NCI-H1694 (cell line): ENCODE results near the gene OR6S1.
"Not testable (repeated sequence)": the region's sequence is repeated elsewhere in the genome, so short reads cannot be mapped to it uniquely, and the experiment has no call there.

Source experiments
- DNase-seq: peaks from one replicate; lab custom pipeline; 2025; lab: John Stamatoyannopoulos, UW

Gene OR6S1

GRCh38 chr14:20671597-20672283 is 30.2 kb upstream of the OR6S1 start:
- no peak for DNase-seq

- DNase-seq, result no peak
Observed at GRCh38 chr14:20668969-20669368, 27.5 kb upstream of the OR6S1 start.

- DNase-seq, result no peak
Observed at GRCh38 chr14:20667957-20668356, 26.5 kb upstream of the OR6S1 start.

GRCh38 chr14:20666400-20666961 is 25.0 kb upstream of the OR6S1 start:
- not testable (repeated sequence) for DNase-seq

- peak; percentile 29 for DNase-seq
Observed at GRCh38 chr14:20662968-20663732, 21.7 kb upstream of the OR6S1 start.

- DNase-seq, result no peak
Observed at GRCh38 chr14:20661197-20661596, 19.7 kb upstream of the OR6S1 start.

- no peak for DNase-seq
Observed at GRCh38 chr14:20659813-20660395, 18.4 kb upstream of the OR6S1 start.

- no peak for DNase-seq
Observed at GRCh38 chr14:20659336-20659735, 17.8 kb upstream of the OR6S1 start.

- DNase-seq, result no peak
Observed at GRCh38 chr14:20658246-20658645, 16.8 kb upstream of the OR6S1 start.

- DNase-seq, result peak; percentile 6
Observed at GRCh38 chr14:20657216-20658211, 16.0 kb upstream of the OR6S1 start.

GRCh38 chr14:20656274-20656673 is 14.8 kb upstream of the OR6S1 start:
- DNase-seq, result no peak

- DNase-seq, result no peak
Observed at GRCh38 chr14:20655851-20656250, 14.4 kb upstream of the OR6S1 start.

GRCh38 chr14:20652996-20653975 is 11.8 kb upstream of the OR6S1 start:
- DNase-seq, result no peak

GRCh38 chr14:20645481-20645880 is 4.0 kb upstream of the OR6S1 start:
- DNase-seq, result no peak

- DNase-seq, result no peak
Observed at GRCh38 chr14:20644520-20644919, 3.0 kb upstream of the OR6S1 start.

- DNase-seq, result not testable (repeated sequence)
Observed at GRCh38 chr14:20642755-20643154, 1.3 kb upstream of the OR6S1 start.

GRCh38 chr14:20642182-20642581 is 691 bp upstream of the OR6S1 start:
- no peak for DNase-seq

- DNase-seq, result peak; percentile 85
Observed at GRCh38 chr14:20632831-20633691, 8.4 kb downstream of the OR6S1 start.

- no peak for DNase-seq
Observed at GRCh38 chr14:20632448-20632830, 9.1 kb downstream of the OR6S1 start.
